CD4-positive, CD25-positive, alpha-beta regulatory T cell (primary cell): ENCODE measurements around the gene FGF1. TPM values are rescaled to one million over a fixed set of nuclear protein-coding genes. Genes with fewer than 3 reads are reported as not detected.
"Not testable (repeated sequence)": the region's sequence is repeated elsewhere in the genome, so short reads cannot be mapped to it uniquely, and the experiment has no call there.

Source experiments
- ATAC-seq, 2 donors: fragments of 150-1000 bp; cut with Tn5 transposase; one replicate each; pipeline ENCODE4 v1.10.0; 2021; ENCODE audit warnings: low read depth in 2 of 2, moderate number of reproducible peaks in 2 of 2, moderate library complexity in 1 of 2
- DNase-seq, 3 donors: peaks; one replicate each; pipeline versions ENCODE4 v3.0.0 to v3.0.0-alpha.2; 2012 to 2022; ENCODE audit warnings: mixed read lengths in 1 of 3
- H3K27ac ChIP-seq: one replicate; pipeline ENCODE4 v1.7.0; 2013; ENCODE audit warnings: mild to moderate bottlenecking, low read length; ENCODE audit not compliant: insufficient read depth, poor library complexity, severe bottlenecking
- H3K27me3 ChIP-seq: one replicate; pipeline ENCODE4 v1.7.0; 2013; ENCODE audit warnings: low read length; ENCODE audit not compliant: control insufficient read depth, insufficient read depth
- H3K36me3 ChIP-seq: one replicate; pipeline ENCODE4 v1.7.0; 2013; ENCODE audit warnings: mild to moderate bottlenecking, low read length, moderate library complexity; ENCODE audit not compliant: control insufficient read depth, insufficient read depth
- H3K4me1 ChIP-seq: 2 replicates; pipeline ENCODE4 v1.7.0; 2013; ENCODE audit warnings: mild to moderate bottlenecking, low read length; ENCODE audit not compliant: insufficient read depth, control insufficient read depth, poor library complexity, severe bottlenecking
- H3K4me3 ChIP-seq: one replicate; pipeline ENCODE4 v1.7.0; 2013; ENCODE audit warnings: low read depth, mild to moderate bottlenecking, low read length, moderate library complexity
- H3K9me3 ChIP-seq, 2 experiments: 1 replicate in 1 of 2; 2 replicates in 1 of 2; pipeline ENCODE4 v1.7.0; 2013; ENCODE audit warnings: low read length in 2 of 2, mild to moderate bottlenecking in 1 of 2, moderate library complexity in 1 of 2; ENCODE audit not compliant: control insufficient read depth in 2 of 2
- H3K27ac Mint-ChIP-seq, 3 donors: one replicate each; pipeline ENCODE4 v1.8.0; 2020 to 2022; ENCODE audit warnings: mild to moderate bottlenecking in 3 of 3, mixed read lengths in 3 of 3, moderate library complexity in 2 of 3
- H3K27me3 Mint-ChIP-seq: one replicate; pipeline ENCODE4 v1.8.0; 2022; ENCODE audit warnings: mild to moderate bottlenecking, mixed read lengths
- H3K36me3 Mint-ChIP-seq: one replicate; pipeline ENCODE4 v1.8.0; 2020; ENCODE audit warnings: mixed read lengths
- H3K4me1 Mint-ChIP-seq, 4 donors: one replicate each; pipeline ENCODE4 v1.8.0; 2020 to 2022; ENCODE audit warnings: mixed read lengths in 4 of 4, mild to moderate bottlenecking in 1 of 4
- H3K4me3 Mint-ChIP-seq, 4 donors: one replicate each; pipeline ENCODE4 v1.8.0; 2020 to 2022; ENCODE audit warnings: mild to moderate bottlenecking in 4 of 4, mixed read lengths in 4 of 4, moderate library complexity in 3 of 4
- H3K9me3 Mint-ChIP-seq, 7 donors: one replicate each; pipeline ENCODE4 v1.8.0; 2020 to 2022; ENCODE audit warnings: mixed read lengths in 7 of 7, mild to moderate bottlenecking in 3 of 7, moderate library complexity in 2 of 7
- polyA plus RNA-seq, 4 donors: library from polyadenylated mRNA; unstranded; fragments of 300-500 nt; fragmentation: Illumina TruSeq; gene quantifications; one replicate each; pipeline ENCODE4 v1.2.3, GENCODE V29; 2021
- total RNA-seq: library from RNA; stranded (reverse); gene quantifications from one replicate; pipeline ENCODE4 v1.2.3, GENCODE V29; 2022

FGF1 gene
- total and polyA plus RNA-seq, 5 donors from 2014 or later: not detected

DNA sequence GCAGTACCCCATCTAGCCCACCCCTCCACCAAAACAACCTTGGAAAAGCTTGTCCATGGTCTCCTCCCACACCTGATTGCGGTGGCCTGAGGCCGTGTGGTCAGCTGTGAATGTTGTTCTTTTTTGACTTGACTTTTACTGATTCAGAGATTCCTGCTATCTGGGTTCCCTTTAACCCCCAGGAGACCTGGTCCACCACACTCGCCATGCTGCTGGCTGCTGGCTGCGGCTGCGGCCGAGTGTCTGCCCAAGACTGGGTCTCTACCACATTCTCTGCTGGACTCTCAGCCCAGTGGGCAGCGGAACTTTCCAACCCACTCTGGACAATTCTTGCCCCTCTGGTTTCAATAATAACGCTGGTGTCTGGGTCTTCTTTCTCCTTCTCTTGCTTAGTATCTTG, 28.4 kb downstream of the FGF1 start:
- Mint-ChIP-seq H3K36me3 (no peaks in the 10 kb centered on the region), H3K27ac (no peak overlapping the region), H3K4me3 (no peak overlapping the region), H3K9me3 (no peaks in the 10 kb centered on the region), H3K4me1 (peaks cover 0 to 5% (median 0%) of the 10 kb centered on the region in 4 donors), H3K27me3 (peaks cover 40% of the 10 kb centered on the region)
- Histone ChIP-seq H3K27ac (no peak overlapping the region), H3K4me1 (peaks cover 5% of the 10 kb centered on the region), H3K9me3 (no peaks in the 10 kb centered on the region), H3K4me3 (no peak overlapping the region), H3K36me3 (no peaks in the 10 kb centered on the region), H3K27me3 (peaks cover 9% of the 10 kb centered on the region)
- DNase-seq (no peak), ATAC-seq (no peak)

GRCh38 chr5:142655339-142656267, 30.3 kb downstream of the FGF1 start:
- no peak overlapping the region for H3K27ac ChIP-seq
- ATAC-seq (peak; percentile 65 to 69), DNase-seq (peak; percentile 19 to 55 (median 39))
- H3K9me3 ChIP-seq: no peaks in the 10 kb centered on the region
- H3K27me3 ChIP-seq: peaks cover 9% of the 10 kb centered on the region
- Mint-ChIP-seq H3K4me3 (no peak overlapping the region), H3K27me3 (peaks cover 33% of the 10 kb centered on the region), H3K27ac (no peak overlapping the region), H3K36me3 (no peaks in the 10 kb centered on the region), H3K9me3 (no peaks in the 10 kb centered on the region), H3K4me1 (peaks cover 0 to 5% (median 0%) of the 10 kb centered on the region in 4 donors)
- H3K4me3 ChIP-seq: no peak overlapping the region
- H3K36me3 ChIP-seq: no peaks in the 10 kb centered on the region
- H3K4me1 ChIP-seq: peaks cover 5% of the 10 kb centered on the region

DNA sequence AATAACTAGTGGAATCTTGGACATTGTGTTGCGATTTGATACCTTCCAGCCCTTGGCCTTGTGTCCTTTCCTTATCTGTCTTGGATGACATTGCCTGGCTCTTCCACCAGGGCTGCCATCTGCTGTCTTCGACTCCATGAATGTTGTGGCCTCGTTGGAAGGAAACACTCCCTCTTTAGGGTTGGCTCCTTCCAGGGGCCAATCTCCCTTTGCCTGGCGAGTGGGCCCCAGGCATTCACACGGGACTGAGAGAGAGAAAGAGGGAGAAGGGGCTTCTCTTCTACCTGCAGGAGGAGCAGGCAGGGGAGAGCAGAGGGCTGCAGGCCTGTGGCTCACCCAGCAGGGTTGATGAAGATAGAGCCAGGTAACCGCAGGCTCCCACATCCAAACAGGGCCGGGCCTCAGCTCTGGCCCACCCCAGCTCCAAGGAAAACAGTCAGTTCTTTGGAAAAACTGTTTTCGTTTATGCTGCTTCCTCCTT, 31.3 kb downstream of the FGF1 start:
- no peaks in the 10 kb centered on the region for H3K9me3 ChIP-seq
- H3K4me1 ChIP-seq: peaks cover 5% of the 10 kb centered on the region
- no peak overlapping the region for H3K4me3 ChIP-seq
- no peak overlapping the region for H3K27ac ChIP-seq
- no peaks in the 10 kb centered on the region for H3K36me3 ChIP-seq
- Mint-ChIP-seq H3K4me3 (no peak overlapping the region), H3K27me3 (peaks cover 38% of the 10 kb centered on the region), H3K4me1 (peaks cover 0 to 5% (median 0%) of the 10 kb centered on the region in 4 donors), H3K9me3 (no peaks in the 10 kb centered on the region), H3K27ac (no peak overlapping the region), H3K36me3 (no peaks in the 10 kb centered on the region)
- H3K27me3 ChIP-seq: peaks cover 9% of the 10 kb centered on the region
- DNase-seq (no peak), ATAC-seq (no peak)

DNA sequence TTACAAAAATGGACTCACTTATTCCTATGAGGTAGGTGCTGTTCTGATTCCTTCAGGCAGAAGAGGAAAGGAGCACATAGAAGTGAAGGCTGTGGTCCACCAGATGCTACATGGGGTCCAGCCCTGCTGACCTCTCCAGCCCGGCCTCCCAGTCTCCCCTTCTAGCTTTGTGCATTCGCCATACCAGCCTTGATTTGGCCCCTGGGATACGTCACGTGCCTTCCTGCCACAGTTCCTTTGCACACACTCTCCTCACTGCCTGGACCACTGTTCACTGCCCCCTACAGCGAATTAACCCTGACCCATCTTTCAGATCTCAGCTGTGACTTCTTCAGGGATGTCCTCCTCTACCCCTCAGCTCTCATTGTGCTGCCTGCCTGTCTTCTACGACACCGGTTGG, 32.6 kb downstream of the FGF1 start:
- H3K4me1 ChIP-seq: peaks cover 5% of the 10 kb centered on the region
- no peaks in the 10 kb centered on the region for H3K9me3 ChIP-seq
- ATAC-seq: no peak
- peaks cover 7% of the 10 kb centered on the region for H3K27me3 ChIP-seq
- H3K36me3 Mint-ChIP-seq: no peaks in the 10 kb centered on the region
- no peak overlapping the region for H3K4me3 Mint-ChIP-seq
- DNase-seq: no peak
- H3K27ac Mint-ChIP-seq: no peak overlapping the region
- no peaks in the 10 kb centered on the region for H3K9me3 Mint-ChIP-seq
- H3K4me1 Mint-ChIP-seq: peaks cover 0 to 5% (median 0%) of the 10 kb centered on the region in 4 donors
- no peak overlapping the region for H3K4me3 ChIP-seq
- no peaks in the 10 kb centered on the region for H3K36me3 ChIP-seq
- no peak overlapping the region for H3K27ac ChIP-seq
- peaks cover 31% of the 10 kb centered on the region for H3K27me3 Mint-ChIP-seq

DNA sequence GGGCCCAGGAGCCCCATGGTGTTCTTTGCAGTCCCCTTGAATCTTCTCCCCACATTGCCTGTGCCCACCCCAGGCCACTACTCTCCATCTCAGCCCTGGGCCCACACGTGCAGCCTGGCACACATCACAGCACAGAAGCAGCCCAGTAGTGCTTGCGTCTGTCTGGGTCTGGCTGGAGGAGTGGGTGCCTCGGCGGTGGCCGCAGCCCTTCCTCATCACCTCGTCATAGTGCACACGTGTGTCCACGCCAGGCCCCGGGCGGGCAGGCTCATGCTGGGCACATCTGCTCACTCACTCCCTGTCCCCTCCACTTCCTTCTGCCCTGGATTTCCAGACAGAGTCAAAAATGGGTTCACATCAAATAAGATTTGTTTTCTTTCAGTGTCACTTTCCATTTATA, 33.3 kb downstream of the FGF1 start:
- Histone ChIP-seq H3K4me1 (peaks cover 5% of the 10 kb centered on the region), H3K27ac (no peak overlapping the region), H3K4me3 (no peak overlapping the region), H3K27me3 (peaks cover 6% of the 10 kb centered on the region), H3K9me3 (no peaks in the 10 kb centered on the region), H3K36me3 (no peaks in the 10 kb centered on the region)
- Mint-ChIP-seq H3K4me1 (peaks cover 0 to 5% (median 0%) of the 10 kb centered on the region in 4 donors), H3K36me3 (no peaks in the 10 kb centered on the region), H3K27ac (no peak overlapping the region), H3K4me3 (no peak overlapping the region), H3K9me3 (no peaks in the 10 kb centered on the region), H3K27me3 (peaks cover 28% of the 10 kb centered on the region)
- ATAC-seq (no peak), DNase-seq (no peak)

DNA sequence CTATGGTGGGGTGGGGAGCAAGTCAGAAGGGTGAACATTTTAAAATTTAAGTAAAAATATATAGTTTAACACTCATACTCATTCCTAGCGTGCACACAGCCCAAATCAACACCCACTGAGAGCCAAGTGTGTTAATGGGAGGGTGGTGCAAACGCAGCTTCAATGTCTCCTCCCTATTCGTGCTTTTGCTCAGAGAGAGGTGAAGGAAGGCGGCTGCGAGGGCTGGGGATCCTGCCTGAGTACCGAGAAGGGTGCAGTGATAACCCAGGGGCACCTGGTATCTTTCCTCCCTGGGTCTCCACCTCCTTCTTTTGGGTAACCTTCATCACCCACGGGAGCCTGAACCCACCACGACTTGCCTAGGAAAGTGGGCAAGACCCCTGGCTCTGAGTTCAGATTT, 35.0 kb downstream of the FGF1 start:
- DNase-seq: no peak
- Histone ChIP-seq H3K27ac (no peak overlapping the region), H3K27me3 (peaks cover 6% of the 10 kb centered on the region), H3K4me1 (peaks cover 5% of the 10 kb centered on the region), H3K36me3 (no peaks in the 10 kb centered on the region), H3K4me3 (no peak overlapping the region), H3K9me3 (no peaks in the 10 kb centered on the region)
- Mint-ChIP-seq H3K4me3 (no peak overlapping the region), H3K27me3 (peaks cover 16% of the 10 kb centered on the region), H3K36me3 (no peaks in the 10 kb centered on the region), H3K9me3 (no peaks in the 10 kb centered on the region), H3K27ac (no peak overlapping the region), H3K4me1 (peaks cover 0 to 5% (median 0%) of the 10 kb centered on the region in 4 donors)
- ATAC-seq: no peak

- H3K9me3 Mint-ChIP-seq: no peaks in the 10 kb centered on the region
- no peak overlapping the region for H3K27ac ChIP-seq
- H3K4me1 Mint-ChIP-seq: no peaks in the 10 kb centered on the region
- peaks cover 8% of the 10 kb centered on the region for H3K27me3 Mint-ChIP-seq
- H3K36me3 ChIP-seq: no peaks in the 10 kb centered on the region
- peaks cover under 1% of the 10 kb centered on the region for H3K27me3 ChIP-seq
- ATAC-seq: no peak
- no peaks in the 10 kb centered on the region for H3K9me3 ChIP-seq
- no peaks in the 10 kb centered on the region for H3K4me1 ChIP-seq
- H3K4me3 ChIP-seq: no peak overlapping the region
- no peak for DNase-seq
- no peaks in the 10 kb centered on the region for H3K36me3 Mint-ChIP-seq
- no peak overlapping the region for H3K27ac Mint-ChIP-seq
- no peak overlapping the region for H3K4me3 Mint-ChIP-seq
These were observed 35.8 kb downstream of the FGF1 start for GRCh38 chr5:142650060-142650459.

- H3K4me3 Mint-ChIP-seq, H3K36me3 Mint-ChIP-seq, ATAC-seq, H3K36me3 ChIP-seq, DNase-seq, H3K9me3 ChIP-seq, H3K27me3 ChIP-seq, H3K9me3 Mint-ChIP-seq, H3K27ac Mint-ChIP-seq, H3K27ac ChIP-seq, H3K4me3 ChIP-seq, H3K4me1 ChIP-seq, H3K4me1 Mint-ChIP-seq: not testable (repeated sequence)
- peaks cover 17% of the 10 kb centered on the region for H3K27me3 Mint-ChIP-seq
These were observed 37.8 kb downstream of the FGF1 start for GRCh38 chr5:142648108-142648507.
